ENCODE data around the gene CARMIL1.

The CARMIL1 gene

DNA sequence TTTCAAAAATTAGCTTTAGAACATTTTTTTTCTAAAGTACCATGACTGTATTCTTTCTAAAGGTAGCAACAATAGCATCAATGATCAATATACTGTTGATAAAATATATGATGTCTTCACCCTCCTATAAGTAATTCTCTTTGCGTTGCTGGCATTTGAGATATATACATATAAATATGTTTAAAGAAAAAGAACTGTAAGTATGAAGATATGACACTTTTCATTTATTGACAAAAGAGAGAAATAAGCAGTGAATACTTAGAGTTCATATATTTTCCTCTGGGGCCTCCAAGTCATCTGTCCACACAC is 323.5 kb downstream of the CARMIL1 start:
- TF ChIP-seq, protein P1, sequence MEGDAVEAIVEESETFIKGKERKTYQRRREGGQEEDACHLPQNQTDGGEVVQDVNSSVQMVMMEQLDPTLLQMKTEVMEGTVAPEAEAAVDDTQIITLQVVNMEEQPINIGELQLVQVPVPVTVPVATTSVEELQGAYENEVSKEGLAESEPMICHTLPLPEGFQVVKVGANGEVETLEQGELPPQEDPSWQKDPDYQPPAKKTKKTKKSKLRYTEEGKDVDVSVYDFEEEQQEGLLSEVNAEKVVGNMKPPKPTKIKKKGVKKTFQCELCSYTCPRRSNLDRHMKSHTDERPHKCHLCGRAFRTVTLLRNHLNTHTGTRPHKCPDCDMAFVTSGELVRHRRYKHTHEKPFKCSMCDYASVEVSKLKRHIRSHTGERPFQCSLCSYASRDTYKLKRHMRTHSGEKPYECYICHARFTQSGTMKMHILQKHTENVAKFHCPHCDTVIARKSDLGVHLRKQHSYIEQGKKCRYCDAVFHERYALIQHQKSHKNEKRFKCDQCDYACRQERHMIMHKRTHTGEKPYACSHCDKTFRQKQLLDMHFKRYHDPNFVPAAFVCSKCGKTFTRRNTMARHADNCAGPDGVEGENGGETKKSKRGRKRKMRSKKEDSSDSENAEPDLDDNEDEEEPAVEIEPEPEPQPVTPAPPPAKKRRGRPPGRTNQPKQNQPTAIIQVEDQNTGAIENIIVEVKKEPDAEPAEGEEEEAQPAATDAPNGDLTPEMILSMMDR (IDR thresholded peaks at IDR 0.05), result no peak

DNA sequence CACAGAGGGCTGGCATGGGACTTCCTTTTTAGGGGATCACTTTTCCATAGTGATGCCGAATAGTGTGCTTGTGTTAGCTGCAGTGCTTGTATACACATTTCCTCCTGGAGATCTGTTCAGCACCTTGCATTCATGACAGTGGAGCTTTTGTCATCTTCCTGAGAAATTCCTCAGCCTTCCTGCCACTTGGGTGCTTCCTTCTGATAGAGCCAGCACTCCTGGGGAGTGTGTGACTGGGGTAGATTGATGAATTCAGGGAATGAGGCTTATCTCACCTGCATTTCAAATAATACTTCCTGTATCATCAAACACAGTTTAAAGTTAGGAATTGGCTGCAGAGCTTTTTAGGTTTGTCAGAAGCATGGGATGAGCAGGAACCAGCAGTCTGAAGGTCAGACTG is 324.1 kb downstream of the CARMIL1 start:
- TF ChIP-seq, protein P1 (IDR thresholded peaks at IDR 0.05), result no peak

DNA sequence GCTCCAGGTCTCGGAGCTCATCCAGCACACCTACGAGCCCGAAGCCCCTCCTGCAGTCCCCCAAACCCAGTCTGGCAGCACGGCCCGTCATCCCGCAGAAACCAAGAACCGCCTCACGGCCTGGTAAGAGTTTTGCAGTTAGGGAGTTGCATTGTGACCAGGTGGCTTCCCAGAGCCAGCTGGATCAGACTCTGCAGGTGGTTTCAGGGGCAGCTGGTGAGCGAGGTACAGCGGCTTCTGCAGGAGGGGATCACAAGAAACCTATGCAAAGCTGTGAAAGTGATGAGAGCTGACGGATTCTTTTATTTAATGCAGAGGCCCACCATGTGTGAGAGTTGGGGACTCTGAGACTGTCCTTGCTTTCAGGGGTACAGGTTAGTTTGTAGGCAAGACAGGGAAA is 327.0 kb downstream of the CARMIL1 start:
- TF ChIP-seq, protein P1 (IDR thresholded peaks at IDR 0.05), result no peak

DNA sequence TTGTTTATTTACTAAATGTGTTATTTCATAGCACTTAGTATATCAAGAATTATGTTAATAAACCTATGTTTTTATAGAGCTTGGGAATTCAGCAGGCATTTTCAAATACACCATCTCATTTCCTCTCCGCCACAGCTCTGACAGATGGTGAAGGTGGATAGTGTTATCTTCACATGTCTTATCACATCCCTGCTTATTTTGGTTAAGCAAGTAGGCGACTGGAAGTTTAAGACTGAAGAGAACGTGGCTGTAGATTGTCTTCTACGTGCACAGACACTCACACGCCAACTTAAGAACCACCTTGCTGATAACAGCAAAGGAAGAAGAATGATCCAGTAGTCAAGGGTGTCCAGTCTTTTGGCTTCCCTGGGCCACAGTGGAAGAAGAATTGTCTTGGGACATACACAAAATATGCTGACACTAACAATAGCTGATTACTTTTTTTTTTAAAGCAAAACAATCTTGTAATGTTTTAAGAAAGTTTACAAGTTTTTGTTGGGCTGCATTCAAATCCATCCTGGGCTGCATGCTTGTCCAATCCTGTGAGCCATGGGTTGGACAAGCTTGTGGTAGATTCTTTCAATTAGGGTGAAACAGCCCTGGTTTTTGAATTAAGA is 329.5 kb downstream of the CARMIL1 start:
- TF ChIP-seq, protein P1 (IDR thresholded peaks at IDR 0.05), result no peak

DNA sequence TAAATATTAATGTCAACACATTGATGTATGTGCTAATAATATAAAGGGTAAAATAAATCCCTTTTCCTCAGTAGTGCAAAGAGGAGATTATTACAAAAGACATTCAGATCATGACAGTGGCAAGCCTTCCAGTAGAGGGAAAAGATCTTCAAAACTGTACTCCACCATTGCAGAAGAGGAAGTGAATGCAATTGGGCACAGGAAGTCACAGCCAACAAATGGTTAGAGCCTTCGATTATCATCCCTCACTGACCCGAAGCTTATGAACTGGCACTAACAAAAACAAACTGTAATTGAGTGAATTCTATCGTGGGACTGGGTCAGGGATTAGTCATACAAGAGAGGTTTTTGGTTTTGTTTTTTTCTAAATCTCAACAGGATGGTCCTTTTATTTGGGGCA is 333.5 kb downstream of the CARMIL1 start:
- TF ChIP-seq, protein P1 (IDR thresholded peaks at IDR 0.05), result no peak

DNA sequence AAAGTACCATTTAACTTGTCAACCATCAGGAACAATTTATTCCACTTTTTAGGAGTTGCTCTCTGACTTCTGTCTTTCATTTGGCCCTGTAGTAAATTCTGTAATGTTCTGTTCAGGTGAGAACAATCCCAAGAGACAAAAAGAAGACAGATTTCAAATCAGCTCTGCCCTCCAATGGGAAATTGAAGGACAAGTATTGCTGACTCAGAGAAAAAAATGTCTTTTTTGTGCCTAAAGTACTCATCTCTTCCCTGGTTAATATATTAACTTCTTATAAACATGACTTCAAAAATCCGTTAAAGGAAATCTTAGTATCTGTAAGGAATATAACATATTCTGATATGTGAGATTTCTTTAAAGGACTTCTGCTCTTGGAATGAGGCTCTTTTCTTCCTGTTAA is 334.2 kb downstream of the CARMIL1 start:
- TF ChIP-seq, protein P1 (IDR thresholded peaks at IDR 0.05), result no peak

DNA sequence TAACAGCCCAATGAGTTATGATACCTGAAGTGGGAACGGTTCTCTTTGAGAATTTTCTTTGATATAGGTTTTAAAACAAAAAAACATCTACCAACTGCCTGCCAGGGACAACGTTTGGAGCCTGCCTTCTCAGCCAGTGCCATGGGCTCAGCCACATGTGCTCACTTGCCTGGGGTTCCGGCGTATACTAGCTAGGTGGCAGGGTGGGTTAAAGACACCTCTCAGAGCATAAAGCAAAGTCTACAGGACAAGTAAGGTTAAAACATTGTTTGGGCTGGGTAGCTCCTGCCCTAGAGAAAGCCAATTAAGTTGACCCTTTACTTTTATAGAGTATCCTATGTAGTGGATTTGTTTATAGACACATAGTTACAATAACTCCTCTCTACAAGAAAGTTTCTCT is 334.9 kb downstream of the CARMIL1 start:
- TF ChIP-seq, protein P1 (IDR thresholded peaks at IDR 0.05), result no peak

DNA sequence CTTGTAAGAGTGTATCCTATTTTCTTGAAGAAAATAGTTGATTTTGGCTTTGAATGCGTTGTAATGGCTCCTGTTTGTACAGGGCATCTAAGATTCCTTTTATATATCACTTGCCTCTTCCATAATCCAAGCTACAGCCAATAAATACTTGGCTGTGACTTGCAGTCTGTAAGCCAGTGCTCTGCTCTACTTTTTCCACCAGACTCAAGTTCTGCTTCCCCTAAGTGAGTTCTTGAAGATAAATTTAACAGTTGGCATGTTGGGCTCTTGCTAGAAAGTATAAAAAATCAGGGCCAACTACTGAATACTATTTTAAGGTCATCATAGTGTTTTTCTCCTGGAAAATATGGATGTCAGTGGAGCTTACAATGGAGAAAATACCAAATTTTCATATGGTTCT is 336.3 kb downstream of the CARMIL1 start:
- TF ChIP-seq, protein P1 (IDR thresholded peaks at IDR 0.05), result no peak
